Omental fat pad (tissue), 4 donors: ENCODE results near the gene PRR23C. TPM values are rescaled to one million over a fixed set of nuclear protein-coding genes. Genes with fewer than 3 reads are reported as not detected.

Experiments
- ATAC-seq: fragments of 150-250 bp; one replicate; pipeline ENCODE4 v1.9.1; 2016; ENCODE audit warnings: mild to moderate bottlenecking, moderate library complexity; ENCODE audit not compliant: low FRiP score
- DNase-seq: peaks from one replicate; pipeline ENCODE4 v3.0.0-alpha.2; 2019; ENCODE audit warnings: low spot score
- total RNA-seq, 4 donors: library from RNA; depleted of rRNA; stranded (reverse); fragments of >200 nt; gene quantifications; one replicate each; pipeline ENCODE4 v1.1.0, GENCODE V29; 2016
- TF ChIP-seq, protein P1 (sequence below), 3 donors: fragments of 450-650 bp; IDR thresholded peaks; one replicate each; pipeline ENCODE4 v1.5.1; 2016 to 2017; ENCODE audit warnings: antibody characterized with exemption in 3 of 3, mild to moderate bottlenecking in 3 of 3, moderate library complexity in 2 of 3

The PRR23C gene
- not detected for total RNA-seq

DNA sequence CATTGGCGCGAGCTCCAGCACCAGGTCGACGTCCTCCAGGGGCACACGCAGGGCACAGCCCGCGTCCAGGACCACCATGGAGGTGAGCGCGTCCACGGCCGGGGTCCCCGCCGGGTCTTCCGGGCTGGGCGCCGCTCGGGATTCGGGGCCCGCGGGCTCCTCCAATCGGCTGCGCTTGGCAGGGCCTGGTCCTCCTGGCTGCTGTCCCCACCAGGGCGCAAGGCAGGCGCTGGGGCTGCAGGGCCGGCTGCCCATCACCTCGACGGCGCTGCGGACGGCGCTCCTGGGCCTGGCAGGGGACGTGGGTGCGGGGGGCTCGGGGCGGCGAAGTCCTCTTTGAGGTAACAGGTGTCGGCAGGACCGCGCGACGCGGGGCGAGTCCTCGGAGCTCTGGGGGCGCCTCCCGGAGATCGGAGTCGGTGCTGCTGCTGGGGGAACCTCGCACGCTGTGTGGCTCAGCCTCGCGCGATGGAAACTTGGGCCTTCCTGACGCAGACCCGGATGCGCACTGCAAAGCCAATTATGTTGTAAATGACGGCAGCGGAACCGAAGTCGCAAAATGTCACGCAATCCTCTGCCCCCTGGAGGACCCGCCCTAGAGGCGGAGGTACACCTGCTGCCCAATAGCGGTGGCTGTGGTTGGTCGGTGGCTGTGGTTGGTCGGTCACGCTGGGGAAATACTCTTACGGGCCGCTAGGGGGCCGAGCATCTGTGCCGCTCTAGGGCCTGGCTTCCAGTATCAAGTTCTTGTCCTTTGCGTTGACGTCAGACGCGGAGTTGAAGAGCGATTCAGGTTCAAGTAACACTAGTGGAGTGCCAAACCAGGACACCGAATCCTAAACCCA is at the start of gene PRR23C:
TSS of gene PRR23C (minus strand) at position 527 of the 845 bp plus-strand sequence. CDS start at position 255, 272 bp downstream.
- ATAC-seq (no peak), DNase-seq (no peak)
- TF ChIP-seq, protein P1, sequence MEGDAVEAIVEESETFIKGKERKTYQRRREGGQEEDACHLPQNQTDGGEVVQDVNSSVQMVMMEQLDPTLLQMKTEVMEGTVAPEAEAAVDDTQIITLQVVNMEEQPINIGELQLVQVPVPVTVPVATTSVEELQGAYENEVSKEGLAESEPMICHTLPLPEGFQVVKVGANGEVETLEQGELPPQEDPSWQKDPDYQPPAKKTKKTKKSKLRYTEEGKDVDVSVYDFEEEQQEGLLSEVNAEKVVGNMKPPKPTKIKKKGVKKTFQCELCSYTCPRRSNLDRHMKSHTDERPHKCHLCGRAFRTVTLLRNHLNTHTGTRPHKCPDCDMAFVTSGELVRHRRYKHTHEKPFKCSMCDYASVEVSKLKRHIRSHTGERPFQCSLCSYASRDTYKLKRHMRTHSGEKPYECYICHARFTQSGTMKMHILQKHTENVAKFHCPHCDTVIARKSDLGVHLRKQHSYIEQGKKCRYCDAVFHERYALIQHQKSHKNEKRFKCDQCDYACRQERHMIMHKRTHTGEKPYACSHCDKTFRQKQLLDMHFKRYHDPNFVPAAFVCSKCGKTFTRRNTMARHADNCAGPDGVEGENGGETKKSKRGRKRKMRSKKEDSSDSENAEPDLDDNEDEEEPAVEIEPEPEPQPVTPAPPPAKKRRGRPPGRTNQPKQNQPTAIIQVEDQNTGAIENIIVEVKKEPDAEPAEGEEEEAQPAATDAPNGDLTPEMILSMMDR (IDR thresholded peaks at IDR 0.05) = no peak

DNA sequence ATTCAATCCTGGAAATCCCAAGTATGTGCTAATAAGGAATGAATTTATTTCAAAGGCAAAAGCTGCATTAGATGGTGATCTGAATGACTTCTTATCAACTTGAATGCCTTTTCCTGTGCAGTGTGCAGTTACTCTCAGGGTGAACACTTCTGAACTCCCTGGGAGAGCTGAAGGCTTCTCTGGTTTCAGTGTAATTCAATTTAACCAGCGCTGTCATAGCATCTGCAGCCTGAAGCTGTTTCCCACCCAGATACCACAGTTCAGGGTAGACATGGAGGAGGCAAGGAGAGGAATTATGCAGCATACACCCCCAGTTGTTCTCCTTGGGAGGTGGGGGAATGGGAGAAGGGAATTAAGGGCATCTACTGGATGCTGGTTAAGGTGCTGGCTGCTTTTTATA is 49.1 kb upstream of the PRR23C start:
- DNase-seq (no peak), ATAC-seq (no peak)

DNA sequence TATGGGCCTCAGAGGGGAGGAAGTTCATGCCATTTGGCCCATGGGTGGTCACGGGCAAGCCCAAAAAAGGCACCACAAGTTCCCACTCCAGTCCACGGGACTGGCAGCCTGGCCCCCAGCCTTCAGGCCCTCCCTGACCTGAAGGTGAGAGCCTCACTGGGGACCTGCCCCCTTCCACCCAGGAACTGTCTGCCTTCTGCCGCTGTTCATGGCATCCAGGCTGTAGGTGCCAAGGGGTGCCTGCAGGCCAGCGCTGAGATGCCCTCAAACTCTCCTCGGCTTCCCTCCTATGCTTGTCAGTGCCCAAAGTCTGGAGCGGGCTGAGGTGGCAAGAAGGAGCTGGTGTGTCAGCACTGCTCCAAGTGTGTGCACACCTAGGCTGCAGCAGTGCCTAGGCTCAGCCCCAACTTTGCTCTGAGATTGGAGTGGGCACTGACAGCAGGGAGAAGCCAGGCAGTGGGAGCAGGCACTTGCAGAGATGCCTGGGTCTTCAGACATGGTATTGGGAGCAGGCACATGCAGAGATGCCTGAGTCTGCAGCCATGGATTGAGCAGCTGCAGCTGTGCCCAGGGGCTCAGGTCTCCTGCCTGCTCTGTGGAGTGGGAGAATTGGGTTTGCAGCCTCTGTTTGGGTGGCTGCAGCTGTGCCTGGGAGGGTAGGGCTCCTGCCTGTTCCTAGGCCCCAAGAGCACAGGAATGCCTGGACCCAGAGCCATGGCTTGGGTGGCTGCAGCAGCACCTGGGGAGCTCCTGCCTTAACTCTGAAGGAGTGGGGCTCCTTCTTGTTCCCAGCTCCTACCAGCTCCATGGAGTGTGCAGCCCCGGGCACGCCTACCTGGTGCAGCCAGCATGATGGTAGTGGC is 44.0 kb upstream of the PRR23C start:
- DNase-seq (no peak), ATAC-seq (no peak)

More for the DNA sequence above, 49.1 kb upstream of the PRR23C start:
- TF ChIP-seq, protein P1 (IDR thresholded peaks at IDR 0.05) = no peak

DNA sequence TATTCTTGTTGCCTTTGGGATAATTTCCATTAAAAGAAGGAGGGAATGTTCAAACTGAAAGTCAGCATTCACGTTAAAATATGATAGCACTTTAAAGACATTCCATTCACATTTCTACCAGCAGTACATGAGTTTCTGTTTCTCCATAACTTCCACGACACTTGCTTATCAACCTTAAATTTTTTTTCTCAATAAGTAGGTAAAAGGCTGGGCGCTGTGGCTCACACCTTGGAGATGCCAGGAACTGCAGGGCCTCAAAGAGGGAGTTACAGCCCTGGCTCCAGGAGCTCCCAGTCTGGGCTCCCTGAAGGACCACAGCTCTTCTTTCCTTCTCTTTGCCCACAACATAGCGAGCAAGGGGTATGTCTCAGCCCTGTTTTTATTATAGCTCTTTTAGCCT is 42.9 kb upstream of the PRR23C start:
- ATAC-seq (no peak), DNase-seq (no peak)
- TF ChIP-seq, protein P1 (IDR thresholded peaks at IDR 0.05) = no peak

More for the DNA sequence above, 44.0 kb upstream of the PRR23C start:
- TF ChIP-seq, protein P1 (IDR thresholded peaks at IDR 0.05) = no peak

DNA sequence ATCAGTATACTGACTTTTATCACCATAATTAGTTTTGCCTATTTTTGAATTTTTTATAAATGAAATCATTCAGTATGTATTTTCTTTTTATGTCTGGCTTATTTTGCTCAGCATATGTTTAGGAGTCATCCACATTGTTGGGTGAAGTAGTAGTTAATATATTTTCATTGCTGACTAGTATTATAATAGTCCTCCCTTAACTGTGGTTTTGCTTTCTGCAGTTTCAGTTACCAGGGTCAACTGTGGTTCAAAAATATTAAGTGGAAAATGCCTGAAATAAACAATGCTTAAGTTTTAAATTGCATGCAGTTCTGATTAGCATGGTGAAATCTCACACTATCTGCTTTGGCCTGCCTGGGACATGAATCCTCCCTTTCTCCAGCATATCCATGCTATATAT is 39.5 kb upstream of the PRR23C start:
- DNase-seq (no peak), ATAC-seq (no peak)
- TF ChIP-seq, protein P1 (IDR thresholded peaks at IDR 0.05) = no peak

DNA sequence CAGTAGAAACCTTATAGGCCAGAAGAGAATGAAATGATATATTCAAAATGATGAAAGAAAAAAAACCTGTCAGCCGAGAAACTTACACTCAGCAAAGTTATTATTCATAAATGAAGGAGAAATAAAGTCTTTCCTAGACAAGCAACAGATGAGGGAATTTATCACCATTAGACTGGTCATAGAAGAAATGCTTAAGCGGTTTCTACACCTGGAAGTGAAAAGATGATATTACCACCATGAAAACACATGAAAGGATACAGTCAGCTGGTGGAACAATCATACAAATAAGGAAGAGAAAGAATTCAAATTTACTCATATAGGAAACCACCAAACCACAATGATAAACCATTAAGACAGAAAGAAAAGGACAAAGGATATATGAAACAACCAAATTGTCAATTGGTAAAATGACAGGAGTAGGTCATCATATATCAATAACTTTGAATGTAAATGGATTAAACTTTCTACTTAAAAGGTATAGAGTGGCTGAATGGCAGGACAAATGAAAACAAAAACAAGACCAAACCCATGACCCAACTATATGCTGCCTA is 29.9 kb upstream of the PRR23C start:
- TF ChIP-seq, protein P1 (IDR thresholded peaks at IDR 0.05) = no peak
- DNase-seq (no peak), ATAC-seq (no peak)
